Sigmoid colon (tissue), 4 donors: ENCODE results near the gene ROR1.

Source experiments
- CTCF ChIP-seq, 4 experiments: fragments of 450-650 bp in 3 of 4; fragments of 200-600 bp in 1 of 4; IDR thresholded peaks; one replicate each; pipeline ENCODE4 v1.5.1; 2016 to 2019; ENCODE audit warnings: antibody characterized with exemption in 4 of 4, mild to moderate bottlenecking in 3 of 4, moderate library complexity in 2 of 4
- EP300 ChIP-seq, 4 donors: sonication (generic); formaldehyde crosslinking; IDR thresholded peaks; one replicate each; pipeline ENCODE4 v1.6.1; 2017; ENCODE audit warnings: antibody characterized with exemption in 4 of 4
- POLR2A ChIP-seq, 2 donors: fragments of 450-650 bp; IDR thresholded peaks; one replicate each; pipeline ENCODE4 v1.6.1; 2016; ENCODE audit warnings: antibody characterized with exemption in 2 of 2, mild to moderate bottlenecking in 2 of 2, moderate library complexity in 2 of 2
- POLR2AphosphoS5 ChIP-seq, 4 donors: sonication (generic); formaldehyde crosslinking; IDR thresholded peaks; one replicate each; pipeline ENCODE4 v1.6.1; 2017; ENCODE audit warnings: antibody characterized with exemption in 4 of 4

DNA sequence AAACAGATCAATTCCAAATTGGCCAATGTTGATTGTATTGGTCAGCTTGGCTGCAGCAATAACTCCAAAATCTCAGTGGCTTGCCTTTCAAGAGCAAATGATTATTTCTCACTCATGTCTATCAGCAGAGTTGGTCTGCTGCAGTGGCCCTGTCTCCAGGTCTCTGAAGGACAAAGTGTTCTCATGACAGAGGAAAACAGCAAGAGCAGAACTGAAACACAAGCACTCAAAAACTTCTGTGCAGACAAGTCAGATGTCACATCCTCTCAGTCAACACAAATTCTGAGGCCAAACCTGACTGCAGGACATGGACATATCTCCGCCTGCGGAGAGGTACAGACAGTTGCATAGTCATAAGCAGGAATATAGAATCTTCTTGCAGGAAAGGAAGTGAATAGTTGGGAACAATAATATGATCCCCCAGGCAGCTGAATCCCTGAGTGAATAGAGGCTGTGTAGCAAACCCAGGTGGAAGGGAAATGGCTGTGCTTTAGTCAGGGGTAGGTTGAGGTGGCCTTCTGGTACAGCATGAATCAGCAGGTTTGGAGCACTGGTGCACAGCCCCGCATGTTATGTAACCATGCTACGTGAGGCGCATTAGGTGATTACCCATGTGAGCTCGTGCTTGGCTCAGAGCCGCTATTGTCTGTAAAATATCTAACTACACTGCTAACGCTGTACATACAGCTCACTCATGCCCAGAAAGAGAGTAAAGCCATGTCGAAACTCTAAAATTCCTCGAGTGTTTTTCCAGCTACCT lies 412.5 kb downstream of the ROR1 start:
- TF ChIP-seq CTCF (IDR thresholded peaks at IDR 0.05) (no peak), EP300 (IDR thresholded peaks at IDR 0.05) (no peak), POLR2A (IDR thresholded peaks at IDR 0.05) (no peak), POLR2AphosphoS5 (IDR thresholded peaks at IDR 0.05) (no peak)
